ENCODE data around the gene SPNS2. TPM values are rescaled to one million over a fixed set of nuclear protein-coding genes. Genes with fewer than 3 reads are reported as not detected.

SPNS2 gene
- total RNA-seq, 4 donors from 2014 or later = 10.0 to 19.9 (median 18.8) TPM

- Histone ChIP-seq H3K4me1 (no peaks in the 10 kb centered on the region), H3K27ac (replicated peaks in 1 of 4) (no peak overlapping the region), H3K36me3 (no peaks in the 10 kb centered on the region), H3K27me3 (peaks cover 0 to 5% (median 0%) of the 10 kb centered on the region in 4 donors), H3K4me3 (no peak overlapping the region), H3K9me3 (no peaks in the 10 kb centered on the region)
- TF ChIP-seq CTCF (IDR thresholded peaks at IDR 0.05) (no peak), POLR2A (IDR thresholded peaks at IDR 0.05; ENCODE audit: low read depth) (no peak), POLR2AphosphoS5 (IDR thresholded peaks at IDR 0.05) (no peak), EP300 (IDR thresholded peaks at IDR 0.05) (no peak)
- intact Hi-C loops (cut with DNase I) = no loop called here
- no peak for DNase-seq (ENCODE audit: extremely low spot score)
- WGBS = 62% methylated on average over 4 of the region's 4 CpGs
Measured at GRCh38 chr17:4573115-4573514, 74.4 kb downstream of the SPNS2 start.

DNA sequence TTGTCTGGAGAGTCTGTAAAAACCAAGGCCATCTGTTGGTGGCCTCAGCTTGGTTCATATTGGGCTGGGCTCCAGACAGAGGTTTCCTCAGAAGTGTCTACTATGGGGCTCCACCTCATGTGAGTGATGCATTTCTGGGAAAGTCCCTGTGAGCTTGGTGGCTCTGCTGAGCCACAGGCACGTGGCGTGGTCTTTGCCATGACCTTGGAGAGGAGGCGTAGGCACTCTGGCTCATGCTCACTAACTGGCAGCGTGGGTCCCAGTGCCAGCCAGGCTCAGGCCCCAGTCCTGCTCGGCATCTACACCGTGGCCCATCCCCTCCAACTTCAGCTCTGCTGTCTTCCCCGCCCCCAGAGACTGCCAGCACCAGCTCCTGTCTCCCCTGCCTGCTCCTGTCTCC lies 75.0 kb downstream of the SPNS2 start:
- Histone ChIP-seq H3K4me1 (no peaks in the 10 kb centered on the region), H3K36me3 (no peaks in the 10 kb centered on the region), H3K4me3 (no peak overlapping the region), H3K27ac (replicated peaks in 1 of 4) (no peak overlapping the region), H3K9me3 (no peaks in the 10 kb centered on the region), H3K27me3 (peaks cover 0 to 5% (median 0%) of the 10 kb centered on the region in 4 donors)
- intact Hi-C loops (cut with DNase I) = no loop called here
- TF ChIP-seq CTCF (IDR thresholded peaks at IDR 0.05) (no peak), POLR2A (IDR thresholded peaks at IDR 0.05; ENCODE audit: low read depth) (no peak), POLR2AphosphoS5 (IDR thresholded peaks at IDR 0.05) (no peak), EP300 (IDR thresholded peaks at IDR 0.05) (no peak)
- DNase-seq (ENCODE audit: extremely low spot score) = no peak
- 80% methylated on average over 5 of the region's 7 CpGs for WGBS

- TF ChIP-seq CTCF (IDR thresholded peaks at IDR 0.05) (no peak), EP300 (IDR thresholded peaks at IDR 0.05) (no peak), POLR2AphosphoS5 (IDR thresholded peaks at IDR 0.05) (no peak), POLR2A (IDR thresholded peaks at IDR 0.05; ENCODE audit: low read depth) (no peak)
- no peaks in the 10 kb centered on the region for H3K4me1 ChIP-seq
- intact Hi-C loops (cut with DNase I) = no loop called here
- DNase-seq (ENCODE audit: extremely low spot score) = no peak
- H3K27me3 ChIP-seq = peaks cover 0 to 5% (median 0%) of the 10 kb centered on the region in 4 donors
- no peaks in the 10 kb centered on the region for H3K36me3 ChIP-seq
- no peak overlapping the region for H3K4me3 ChIP-seq
- H3K27ac ChIP-seq (replicated peaks in 1 of 4) = no peak overlapping the region
- 98% methylated on average over 9 of the region's 9 CpGs for WGBS
- H3K9me3 ChIP-seq = no peaks in the 10 kb centered on the region
Measured at GRCh38 chr17:4574448-4575045, 75.9 kb downstream of the SPNS2 start.

DNA sequence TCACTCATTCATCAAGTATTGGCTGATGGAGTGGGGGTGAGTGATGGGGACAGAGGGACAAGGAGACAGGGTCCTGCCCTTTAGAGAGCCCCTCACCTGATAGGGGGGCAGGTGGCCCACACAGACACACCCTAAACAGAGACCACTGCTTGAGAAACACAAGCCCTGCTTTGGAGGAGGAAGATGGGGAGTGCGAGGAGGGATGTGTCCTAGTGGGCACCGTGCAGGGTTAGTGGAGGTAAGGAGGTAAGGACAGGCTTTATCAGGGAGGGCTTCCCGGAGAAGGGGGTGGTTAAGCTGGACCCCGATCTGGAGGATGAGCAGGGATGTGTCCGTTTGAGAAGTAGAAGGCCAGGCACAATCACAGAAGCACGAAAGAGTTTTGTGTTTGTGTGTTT lies 77.5 kb downstream of the SPNS2 start:
- WGBS = 80% methylated on average over 6 of the region's 6 CpGs
- no peak for TF ChIP-seq CTCF (IDR thresholded peaks at IDR 0.05)
- no peak for TF ChIP-seq POLR2AphosphoS5 (IDR thresholded peaks at IDR 0.05)
- TF ChIP-seq POLR2A (IDR thresholded peaks at IDR 0.05; ENCODE audit: low read depth) = no peak
- no peak for TF ChIP-seq EP300 (IDR thresholded peaks at IDR 0.05)
- H3K27me3 ChIP-seq = peaks cover 0 to 5% (median 0%) of the 10 kb centered on the region in 4 donors
- H3K27ac ChIP-seq (replicated peaks in 1 of 4) = no peak overlapping the region
- H3K9me3 ChIP-seq = no peaks in the 10 kb centered on the region
- no peak for DNase-seq (ENCODE audit: extremely low spot score)
- H3K4me3 ChIP-seq = no peak overlapping the region
- H3K36me3 ChIP-seq = no peaks in the 10 kb centered on the region
- H3K4me1 ChIP-seq = no peaks in the 10 kb centered on the region
- intact Hi-C loops (cut with DNase I) = no loop called here
